GM19099 (cell line): ENCODE data around the gene ZER1.

Experiments
- POLR2A ChIP-seq: IDR thresholded peaks from 3 replicates; pipeline ENCODE4 v1.6.1; 2011; ENCODE audit warnings: low read depth; ENCODE audit not compliant: insufficient read length; ENCODE audit errors: extremely low read depth

ZER1 gene

DNA sequence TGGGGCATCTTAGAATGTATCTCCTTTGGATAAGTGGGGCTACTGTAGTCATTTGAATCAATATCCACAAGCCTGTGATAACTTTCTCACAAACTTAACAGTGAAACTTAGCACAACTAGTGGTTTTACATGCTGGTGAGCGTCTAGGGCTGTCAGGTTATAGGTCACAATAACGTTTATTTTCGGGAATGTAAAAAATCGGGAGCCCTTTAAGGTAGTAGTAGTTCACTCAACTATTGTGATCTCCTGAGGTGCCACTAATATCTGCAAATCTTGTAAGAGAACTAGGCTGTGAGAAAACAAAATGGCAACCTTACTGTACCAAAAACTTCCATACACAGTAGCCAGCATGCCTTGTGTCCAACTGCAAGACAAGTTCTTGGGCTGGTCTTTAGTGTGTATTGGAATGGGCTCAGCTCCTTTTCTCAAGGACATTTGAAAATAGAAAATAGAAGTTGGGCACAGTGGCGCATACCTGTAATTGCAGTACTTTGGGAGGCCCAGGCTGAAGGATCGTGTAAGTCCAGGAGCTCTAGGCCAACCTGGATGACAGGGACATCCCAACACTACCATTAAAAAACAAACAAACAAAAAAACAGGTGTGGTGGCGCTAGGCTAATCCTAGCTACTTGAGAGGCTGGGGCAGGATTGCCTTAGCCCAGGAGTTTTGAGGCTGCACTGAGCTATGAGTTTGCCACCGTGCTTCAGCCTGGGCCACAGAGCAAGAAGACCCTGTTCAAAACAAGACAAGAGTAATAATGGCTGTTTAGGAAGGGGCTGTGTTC lies 74.6 kb downstream of the ZER1 start:
- no peak for TF ChIP-seq POLR2A

- TF ChIP-seq POLR2A, result no peak
Measured at GRCh38 chr9:128694344-128694743, 77.4 kb downstream of the ZER1 start.

DNA sequence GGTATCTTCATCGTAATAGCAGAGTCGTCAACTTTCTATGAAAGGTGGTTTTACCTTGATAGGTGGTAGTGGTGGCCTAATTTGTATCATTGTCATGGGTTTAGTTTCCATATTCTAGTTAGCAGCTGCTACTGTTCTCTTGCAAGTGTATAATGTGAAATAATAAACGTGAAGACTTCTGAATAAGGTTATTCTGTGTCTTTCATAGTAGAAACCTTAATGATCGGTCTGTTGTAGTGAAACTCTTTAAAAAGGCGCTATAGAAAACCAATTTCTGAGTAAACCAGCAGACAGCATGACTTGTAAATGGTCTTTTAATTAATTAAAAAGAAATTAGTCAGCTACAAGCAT lies 81.1 kb downstream of the ZER1 start:
- TF ChIP-seq POLR2A, result no peak

DNA sequence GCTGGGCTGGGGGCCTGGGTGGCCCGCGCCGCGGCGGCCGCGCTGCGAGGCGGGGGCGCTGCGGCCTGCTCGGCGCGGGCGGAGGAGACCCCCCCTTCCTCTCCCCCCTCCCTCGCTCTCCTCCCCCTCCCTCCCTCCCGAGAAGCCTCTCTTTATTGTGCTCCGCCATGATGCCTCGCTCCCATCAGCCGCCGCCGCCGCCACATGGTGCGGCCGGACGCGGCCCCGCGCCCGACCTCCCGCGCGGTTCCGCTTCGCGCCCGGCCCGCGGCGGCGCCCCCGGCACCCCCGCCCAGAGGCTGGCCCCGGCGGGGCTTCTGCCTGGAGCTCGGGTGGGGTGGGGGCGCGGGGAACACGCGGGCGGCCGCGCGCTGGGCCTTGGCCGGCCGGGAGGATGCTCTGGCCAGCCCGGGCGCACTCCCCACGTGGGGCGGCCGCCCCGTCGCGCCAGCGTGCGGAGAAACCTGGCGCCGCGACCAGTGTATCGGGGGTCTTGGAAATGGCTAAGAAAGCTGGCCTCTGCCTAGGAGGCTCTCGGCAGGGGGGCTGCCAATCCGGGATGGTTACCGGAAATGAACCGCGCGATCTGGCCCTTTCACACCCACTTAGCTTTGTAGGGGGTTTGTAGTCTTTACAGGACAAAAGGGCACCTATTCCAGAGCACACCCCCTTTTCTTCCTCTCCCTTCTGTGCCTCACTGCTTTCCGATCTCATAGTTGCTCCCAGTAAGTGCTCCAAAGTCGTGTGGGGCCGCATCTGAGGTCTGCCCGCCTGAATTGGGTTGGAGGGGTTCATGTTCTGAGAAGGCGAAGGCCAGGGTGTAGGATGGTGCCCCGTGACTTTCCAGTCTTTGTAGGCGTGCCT lies 81.7 kb downstream of the ZER1 start:
- peak; percentile 27 for TF ChIP-seq POLR2A

- TF ChIP-seq POLR2A, result no peak
Measured at GRCh38 chr9:128689293-128689774, 82.4 kb downstream of the ZER1 start.

DNA sequence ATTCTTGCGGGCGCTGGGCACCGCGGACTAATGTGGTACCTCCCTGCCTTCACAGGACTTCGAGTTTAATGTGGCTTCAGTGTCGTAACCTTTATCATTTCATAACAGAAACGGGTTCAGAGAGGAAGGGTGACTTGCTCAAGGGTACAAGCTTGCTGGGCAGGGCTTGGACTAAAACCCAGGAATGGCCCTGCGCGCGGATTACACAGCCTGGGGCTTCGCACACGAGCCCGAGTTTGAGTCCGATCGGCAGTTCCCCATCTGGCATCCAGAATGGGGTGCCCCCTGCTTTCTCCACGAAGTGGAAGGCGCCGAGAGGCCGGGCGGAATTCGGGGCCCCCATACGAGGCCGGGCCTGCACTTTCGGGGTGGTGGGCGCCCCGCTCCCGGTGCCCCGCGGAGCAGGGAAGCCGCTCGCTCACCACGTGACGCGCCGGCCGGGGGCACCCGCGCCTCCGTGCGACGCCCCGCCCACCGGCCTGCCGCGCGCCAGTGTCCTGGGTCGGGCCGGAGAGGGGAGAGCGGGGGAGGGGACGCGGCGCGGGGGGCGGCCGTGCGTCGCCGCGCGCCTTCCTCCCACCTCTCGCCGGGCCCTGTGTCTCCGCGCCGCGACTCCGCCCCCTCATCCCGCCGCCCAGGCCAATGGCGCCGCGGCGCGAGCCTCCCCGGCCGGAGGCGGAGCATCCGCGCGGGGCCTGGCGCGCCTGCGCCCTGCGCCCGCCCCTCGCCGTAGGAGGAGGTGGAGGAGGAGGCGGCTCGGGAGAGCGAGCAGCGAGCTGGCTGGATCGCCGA lies 83.0 kb downstream of the ZER1 start, which contains the start of gene SET:
SET (plus strand) TSS at position 722 of the 792 bp plus-strand sequence. CDS start 361 bp downstream, outside the sequence.
- TF ChIP-seq POLR2A, result peak; percentile 88

DNA sequence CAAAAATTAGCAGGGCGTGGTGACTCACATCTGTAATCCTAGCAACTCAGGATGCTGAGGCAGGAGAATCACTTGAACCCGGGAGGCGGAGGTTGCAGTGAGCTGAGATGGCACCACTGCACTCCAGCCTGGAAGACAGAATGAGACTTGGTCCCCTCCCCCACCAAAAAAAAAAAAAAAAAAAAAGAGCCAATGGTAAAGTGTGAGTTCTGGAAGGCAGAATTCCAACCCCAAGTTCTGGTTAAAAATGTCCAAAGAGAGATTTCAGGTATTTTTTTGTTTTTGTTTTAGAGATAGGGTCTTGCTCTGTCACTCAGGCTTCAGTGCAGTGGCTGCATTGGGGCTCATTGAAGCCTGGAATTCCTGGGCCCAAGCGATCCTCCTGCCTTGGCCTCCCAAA lies 84.3 kb downstream of the ZER1 start:
- TF ChIP-seq POLR2A, result no peak

DNA sequence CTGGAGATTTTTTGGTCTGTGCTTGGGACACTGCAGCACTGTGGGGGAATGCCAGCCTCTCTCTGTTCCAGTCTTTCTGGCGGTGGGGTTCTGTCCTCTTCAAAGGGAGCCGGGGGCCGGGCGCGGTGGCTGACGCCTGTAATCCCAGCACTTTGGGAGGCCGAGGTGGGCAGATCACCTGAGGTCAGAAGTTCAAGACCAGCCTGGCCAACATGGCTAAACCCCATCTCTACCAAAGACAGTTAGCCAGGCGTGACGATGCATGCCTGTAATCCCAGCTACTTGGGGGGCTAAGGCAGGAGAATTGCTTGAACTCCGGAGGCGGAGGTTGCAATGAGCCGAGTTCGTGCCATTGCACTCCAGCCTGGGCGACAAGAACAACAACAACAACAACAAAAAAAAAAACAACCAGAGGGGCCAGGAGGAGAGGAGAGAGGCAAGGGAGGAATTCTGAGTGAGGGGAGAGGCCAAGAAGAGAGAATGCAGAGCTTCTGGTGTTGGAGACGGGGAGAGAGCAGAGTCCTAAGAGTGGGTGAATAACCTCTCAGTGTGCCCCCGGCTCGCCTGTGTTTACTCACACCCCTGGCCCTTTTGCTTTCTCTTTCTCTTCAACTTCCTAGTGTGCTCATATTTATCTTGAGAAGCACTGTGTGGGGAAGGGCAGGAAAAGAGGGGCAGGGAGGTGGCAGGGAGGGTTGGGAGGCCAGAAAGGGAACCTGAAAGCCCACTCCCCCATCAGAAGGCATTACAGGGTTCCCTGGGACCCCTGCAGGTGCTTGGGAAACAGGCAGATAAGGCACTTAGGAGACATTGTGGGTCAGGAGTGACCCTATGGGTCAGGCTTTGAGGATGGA lies 85.9 kb downstream of the ZER1 start:
- no peak for TF ChIP-seq POLR2A

- TF ChIP-seq POLR2A, result peak; percentile 95
Measured at GRCh38 chr9:128684325-128685199, 87.2 kb downstream of the ZER1 start.

- peak; percentile 40 for TF ChIP-seq POLR2A
Measured at GRCh38 chr9:128684065-128684324, 87.7 kb downstream of the ZER1 start.

DNA sequence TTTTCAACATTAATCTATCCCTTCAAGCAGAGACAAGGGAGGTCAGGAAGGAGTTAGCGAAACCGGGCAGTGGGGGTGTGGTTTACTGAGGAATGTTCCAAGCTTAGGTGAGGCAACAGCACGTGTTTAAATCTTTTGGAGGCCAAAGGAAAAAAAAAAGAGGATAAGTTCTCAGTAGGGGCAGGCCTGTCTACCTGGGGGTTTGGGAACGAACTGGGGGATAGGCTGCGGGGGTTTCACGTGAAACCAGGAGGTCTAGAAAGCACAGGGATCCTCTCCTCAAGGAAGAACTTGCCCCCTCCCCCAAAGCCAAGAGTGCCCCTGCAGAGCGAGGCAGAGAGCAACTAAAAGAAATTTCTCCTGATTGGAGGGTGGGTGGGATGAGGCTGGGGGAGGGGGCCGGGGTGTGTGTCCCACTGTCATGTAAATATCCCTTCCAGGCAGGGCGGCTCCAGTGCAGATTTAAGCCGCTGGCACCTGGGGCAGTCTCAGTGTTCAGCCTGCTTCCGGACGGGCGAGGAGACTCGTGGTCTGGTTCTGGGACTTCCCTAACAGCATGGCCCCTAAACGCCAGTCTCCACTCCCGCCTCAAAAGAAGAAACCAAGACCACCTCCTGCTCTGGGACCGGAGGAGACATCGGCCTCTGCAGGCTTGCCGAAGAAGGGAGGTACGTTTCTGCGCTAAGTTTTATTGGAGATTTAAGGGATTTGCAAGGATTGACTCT lies 88.2 kb downstream of the ZER1 start:
- peak; percentile 80 for TF ChIP-seq POLR2A
